LHCN-M2 (cell line): ENCODE measurements around the gene TCF25. TPM values are rescaled to one million over a fixed set of nuclear protein-coding genes. Genes with fewer than 3 reads are reported as not detected.
"Not testable (repeated sequence)": the region's sequence is repeated elsewhere in the genome, so short reads cannot be mapped to it uniquely, and the experiment has no call there.

Experiments used
- DNase-seq: peaks from one replicate; pipeline ENCODE4 v3.0.0-alpha.2; 2012; ENCODE audit warnings: low read depth
- total RNA-seq: library from RNA; depleted of rRNA; stranded (reverse); fragments of >200 nt; gene quantifications from 2 replicates; pipeline ENCODE4 v1.2.3, GENCODE V29; 2014

The TCF25 gene
- total RNA-seq, 1 experiment from 2014 or later: 171 TPM

GRCh38 chr16:89919535-89920406 is 46.4 kb downstream of the TCF25 start:
- DNase-seq: no peak

GRCh38 chr16:89920723-89921122 is 47.3 kb downstream of the TCF25 start:
- DNase-seq: no peak

- no peak for DNase-seq
These were observed 47.8 kb downstream of the TCF25 start for GRCh38 chr16:89921131-89921701.

- DNase-seq: peak; percentile 91
These were observed 48.5 kb downstream of the TCF25 start for GRCh38 chr16:89921702-89922476.

GRCh38 chr16:89922477-89922883 is 49.1 kb downstream of the TCF25 start:
- peak; percentile 95 for DNase-seq

- peak; percentile 78 for DNase-seq
These were observed 49.7 kb downstream of the TCF25 start, which contains the start of gene TUBB3 for GRCh38 chr16:89922884-89923639. TUBB3 (plus strand) TSS chr16:89923342; CDS start chr16:89923402, 60 bp downstream.

GRCh38 chr16:89923640-89924296 is 50.4 kb downstream of the TCF25 start:
- DNase-seq: no peak

- peak; percentile 84 for DNase-seq
These were observed 51.0 kb downstream of the TCF25 start for GRCh38 chr16:89924297-89924924.

- DNase-seq: no peak
These were observed 51.5 kb downstream of the TCF25 start for GRCh38 chr16:89924925-89925307.

- DNase-seq: no peak
These were observed 52.2 kb downstream of the TCF25 start for GRCh38 chr16:89925596-89926079.

- DNase-seq: no peak
These were observed 58.0 kb downstream of the TCF25 start for GRCh38 chr16:89931305-89931896.

- no peak for DNase-seq
These were observed 58.6 kb downstream of the TCF25 start for GRCh38 chr16:89931964-89932363.

GRCh38 chr16:89934019-89934418 is 60.6 kb downstream of the TCF25 start:
- not testable (repeated sequence) for DNase-seq

GRCh38 chr16:89934611-89935553 is 61.5 kb downstream of the TCF25 start:
- no peak for DNase-seq

GRCh38 chr16:89935620-89936019 is 62.2 kb downstream of the TCF25 start:
- not testable (repeated sequence) for DNase-seq

GRCh38 chr16:89936034-89936433 is 62.6 kb downstream of the TCF25 start:
- DNase-seq: no peak

GRCh38 chr16:89936508-89936907 is 63.1 kb downstream of the TCF25 start:
- DNase-seq: no peak

- no peak for DNase-seq
These were observed 63.6 kb downstream of the TCF25 start for GRCh38 chr16:89936981-89937380.
